Dermis blood vessel endothelial cell (primary cell): ENCODE data around the gene DEFB128. TPM values are rescaled to one million over a fixed set of nuclear protein-coding genes. Genes with fewer than 3 reads are reported as not detected.
A peak's percentile ranks its signal among the peaks of the same experiment; 100 is the strongest.
"Not testable (repeated sequence)": the region's sequence is repeated elsewhere in the genome, so short reads cannot be mapped to it uniquely, and the experiment has no call there.

Source experiments
- DNase-seq: peaks from one replicate; pipeline ENCODE4 v3.0.0; 2010
- total RNA-seq: library from RNA; depleted of rRNA; stranded (reverse); fragments of >200 nt; gene quantifications from 2 replicates; pipeline ENCODE4 v1.2.3, GENCODE V29; 2014

Gene DEFB128
- not detected in 2 replicates for total RNA-seq

- no peak for DNase-seq
Observed at GRCh38 chr20:189611-190010, at the start of gene DEFB128. TSS of gene DEFB128 (minus strand) at chr20:189711. CDS start at chr20:189623, 88 bp downstream.

DNA sequence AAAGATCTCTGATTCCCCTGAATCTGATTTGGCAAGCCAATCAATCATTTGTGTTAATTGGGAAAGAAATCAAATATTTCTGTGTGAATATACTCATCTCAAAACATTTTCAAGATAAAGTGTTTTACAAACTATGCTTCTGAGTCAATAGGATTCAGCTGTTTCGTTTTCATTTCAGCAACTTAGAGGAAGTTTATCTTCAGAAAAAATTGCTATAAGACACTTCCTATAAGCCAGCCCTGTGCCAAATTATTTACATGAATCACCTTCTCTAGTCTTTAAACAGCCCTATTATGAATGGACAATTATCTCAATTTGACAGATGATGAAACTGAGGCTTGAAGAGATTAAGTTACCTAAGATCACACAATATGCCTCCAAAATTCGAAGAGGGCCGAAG, 48.4 kb upstream of the DEFB128 start:
- DNase-seq, result peak; percentile 1

DNA sequence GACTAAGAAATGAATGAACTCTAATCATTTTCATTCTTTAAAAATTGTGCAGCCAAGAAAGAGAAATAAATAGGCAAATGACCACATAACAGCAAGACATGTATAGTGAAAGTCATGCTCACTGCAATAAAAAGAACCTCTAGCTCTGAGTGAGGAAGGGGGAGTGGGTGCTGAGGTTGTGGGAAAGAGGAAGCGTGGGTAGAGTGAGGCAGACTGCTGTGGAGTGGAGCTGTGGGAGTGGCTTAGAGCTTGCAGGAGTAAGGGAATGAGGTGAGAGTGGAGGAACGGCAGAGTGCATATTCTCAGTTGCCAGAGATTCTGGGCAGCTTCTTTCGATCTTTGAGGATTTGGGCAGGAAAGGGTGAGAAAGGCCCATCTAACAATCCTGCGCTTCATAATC, 48.0 kb upstream of the DEFB128 start:
- DNase-seq, result no peak

DNA sequence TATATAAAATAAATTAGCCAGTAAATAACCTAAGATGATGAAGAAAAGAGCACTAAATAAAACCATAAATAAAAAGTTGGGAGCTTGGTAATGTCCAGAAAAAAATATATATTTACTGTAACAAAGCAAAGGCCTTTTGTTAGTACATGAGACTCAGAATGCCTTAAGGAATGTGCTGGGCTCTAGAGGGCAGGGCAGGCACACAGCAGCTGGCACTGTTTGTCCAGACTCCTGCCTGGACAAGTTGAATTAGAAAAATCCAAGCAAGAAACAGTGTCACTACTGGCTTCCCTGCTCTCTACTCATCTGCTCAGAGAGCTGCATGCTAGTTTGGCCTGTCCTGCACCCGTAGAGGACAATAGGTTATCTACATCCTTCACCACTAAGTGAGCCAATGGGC, 46.4 kb upstream of the DEFB128 start:
- peak; percentile 31 for DNase-seq

GRCh38 chr20:227439-228105, 38.1 kb upstream of the DEFB128 start:
- no peak for DNase-seq

- no peak for DNase-seq
Observed at GRCh38 chr20:226958-227357, 37.4 kb upstream of the DEFB128 start, which contains the start of gene DEFB129. TSS of gene DEFB129 (plus strand) at chr20:227258. CDS start at chr20:227289, 31 bp downstream.

- DNase-seq, result not testable (repeated sequence)
Observed at GRCh38 chr20:225879-226278, 36.4 kb upstream of the DEFB128 start.

GRCh38 chr20:221258-221830, 31.8 kb upstream of the DEFB128 start:
- no peak for DNase-seq

- DNase-seq, result peak; percentile 36
Observed at GRCh38 chr20:219290-220115, 30.0 kb upstream of the DEFB128 start.

GRCh38 chr20:217266-217665, 27.8 kb upstream of the DEFB128 start:
- DNase-seq, result no peak

DNA sequence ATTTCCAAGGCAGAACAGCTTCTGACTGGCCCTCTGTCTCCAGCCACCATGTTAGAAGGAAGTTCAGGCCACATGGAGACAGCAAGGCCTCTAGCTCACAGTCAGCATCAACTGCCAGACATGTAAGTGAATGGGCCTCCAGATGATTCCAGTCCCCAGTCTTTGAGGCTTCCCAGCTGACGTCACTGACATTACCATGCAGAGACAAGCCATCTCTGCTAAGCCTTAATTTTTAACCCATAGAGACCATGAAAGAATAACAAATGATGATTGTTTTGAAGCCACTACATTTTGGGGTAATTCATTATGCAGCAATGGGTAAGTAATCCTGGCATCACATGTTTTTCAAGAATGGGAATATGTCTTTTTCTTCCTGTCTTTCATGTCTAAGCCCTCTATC, 26.3 kb upstream of the DEFB128 start:
- no peak for DNase-seq

DNA sequence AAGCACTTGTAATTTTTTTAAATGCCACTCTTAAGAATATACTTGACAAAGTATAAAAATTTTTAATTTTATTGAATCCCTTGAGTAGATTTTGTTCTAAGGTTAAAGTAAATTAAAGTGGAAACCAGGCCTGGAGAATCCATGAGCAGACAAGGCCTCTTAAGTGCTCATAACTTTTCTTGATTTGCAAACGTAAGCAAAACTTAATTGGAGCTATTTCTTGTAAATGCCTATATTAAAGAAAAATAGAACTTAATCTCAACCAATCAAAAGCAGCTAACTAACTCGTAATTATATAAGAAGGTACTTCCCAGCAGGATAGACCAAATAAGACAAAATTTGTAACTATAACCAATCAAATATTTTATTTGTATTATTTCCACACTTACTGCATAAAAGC, 24.9 kb upstream of the DEFB128 start:
- DNase-seq, result no peak

DNA sequence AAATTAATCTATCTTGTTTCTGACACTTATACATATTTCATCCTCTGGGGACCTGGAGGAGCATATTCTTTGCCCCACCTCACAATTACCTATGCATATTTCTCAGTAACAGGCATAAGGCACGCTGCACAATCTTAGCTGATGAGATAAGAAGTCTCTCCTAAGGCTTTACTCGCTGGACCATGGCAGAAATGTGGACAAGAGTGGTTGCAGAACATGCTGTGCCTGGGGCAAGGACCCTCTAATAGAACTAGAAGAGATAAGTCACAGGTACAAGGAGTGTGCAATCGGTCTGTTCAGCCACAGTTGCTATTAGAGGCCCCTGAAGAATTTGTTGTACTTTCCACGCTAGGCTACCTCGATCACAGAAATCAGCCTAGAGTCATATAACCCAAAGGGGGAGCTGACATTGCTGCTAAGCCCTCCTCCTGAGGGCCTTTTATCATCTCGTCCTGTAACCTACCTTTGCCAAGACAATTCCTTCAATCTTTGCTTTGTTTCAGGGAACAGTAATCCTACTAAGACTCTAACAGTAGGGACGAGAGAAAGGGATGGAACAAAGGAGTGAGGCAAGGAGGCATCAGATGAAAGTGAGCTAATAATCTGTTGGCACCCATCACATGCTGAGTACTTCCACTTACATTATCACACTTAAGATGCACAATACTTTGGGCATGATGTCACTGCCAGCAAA, 21.4 kb upstream of the DEFB128 start:
- no peak for DNase-seq

DNA sequence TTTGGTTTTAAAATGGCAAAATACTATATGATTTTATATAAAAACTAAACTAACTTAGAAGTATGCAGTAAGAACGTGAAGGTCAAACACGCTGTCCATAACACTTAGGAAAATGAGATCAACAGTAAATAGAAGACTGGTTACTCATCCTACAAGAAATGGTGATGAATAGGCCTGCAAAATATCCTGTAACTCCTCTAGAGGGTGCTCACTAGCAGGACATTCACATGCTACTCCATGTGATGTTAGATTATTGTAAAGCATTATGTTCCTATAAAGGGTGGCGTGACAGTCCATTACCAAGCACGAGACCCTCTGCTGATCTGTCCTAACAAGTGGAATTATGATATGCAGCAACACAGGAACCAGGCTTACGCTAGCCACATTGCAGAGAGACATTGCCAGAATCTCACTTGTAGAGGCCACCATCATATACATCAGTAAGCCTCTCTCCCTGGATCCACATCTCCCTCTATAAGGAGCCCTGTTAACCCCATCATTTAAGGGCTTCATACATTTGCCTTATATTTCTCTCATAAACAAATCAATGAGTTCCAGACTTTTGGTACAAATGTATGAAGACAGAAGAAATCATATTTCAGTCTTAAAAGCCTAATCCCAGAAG, 19.5 kb upstream of the DEFB128 start:
- DNase-seq, result peak; percentile 73

GRCh38 chr20:203630-204029, 14.1 kb upstream of the DEFB128 start:
- DNase-seq, result not testable (repeated sequence)

- DNase-seq, result no peak
Observed at GRCh38 chr20:199996-200395, 10.5 kb upstream of the DEFB128 start.

DNA sequence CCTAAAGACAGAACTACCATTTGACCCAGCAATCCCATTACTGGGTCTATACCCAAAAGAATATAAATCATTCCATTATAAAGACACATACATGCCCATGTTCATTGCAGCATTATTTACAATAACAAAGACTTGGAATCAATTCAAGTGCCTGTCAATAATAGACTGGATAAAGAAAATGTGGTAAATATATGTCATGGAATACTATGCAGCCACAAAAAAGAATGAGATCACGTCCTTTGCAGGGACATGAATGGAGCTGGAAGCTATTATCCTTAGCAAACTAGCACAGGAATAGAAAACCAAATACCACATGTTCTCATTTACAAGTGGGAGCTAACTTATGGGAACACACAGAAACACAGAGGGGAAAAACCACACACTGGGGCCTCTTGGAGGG, 8.7 kb upstream of the DEFB128 start:
- DNase-seq, result no peak

GRCh38 chr20:187733-188132, 1.8 kb downstream of the DEFB128 start:
- DNase-seq, result no peak

DNA sequence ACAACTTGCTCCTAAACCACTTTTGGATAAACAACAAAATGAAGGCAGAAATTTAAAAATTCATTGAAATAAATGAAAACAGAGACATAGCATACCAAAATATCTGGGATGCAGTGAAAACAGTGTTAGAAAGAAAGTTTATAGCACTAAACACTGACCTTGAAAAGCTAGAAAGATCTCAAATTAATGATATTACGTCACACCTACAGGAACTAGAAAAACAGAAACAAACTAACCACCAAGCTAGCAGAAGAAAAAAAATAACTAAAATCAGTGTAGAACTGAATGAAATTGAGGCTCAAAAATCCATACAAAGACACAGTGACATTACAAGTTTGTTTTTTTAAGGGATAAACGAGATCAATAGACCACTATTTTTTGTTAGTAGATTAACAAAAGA, 5.2 kb downstream of the DEFB128 start:
- DNase-seq, result no peak

DNA sequence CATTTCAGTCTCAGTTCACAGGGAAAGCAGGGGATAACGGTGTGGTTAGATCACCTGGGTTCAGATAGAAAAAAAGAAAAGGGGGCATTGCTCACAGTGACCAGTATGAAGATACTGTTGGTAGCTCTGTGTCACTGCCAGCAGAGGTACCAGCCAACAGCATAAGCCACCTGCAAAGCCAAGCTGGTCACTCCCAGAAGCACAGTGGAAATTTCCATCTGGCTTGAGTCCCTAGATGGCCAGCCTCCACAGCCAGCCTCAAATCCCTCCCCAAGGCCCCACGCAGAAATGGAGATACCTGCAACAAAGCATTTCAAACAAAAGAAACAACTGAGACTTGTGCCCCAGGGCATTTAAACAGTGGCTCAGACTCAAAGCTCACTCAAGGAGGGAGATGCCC, 20.6 kb downstream of the DEFB128 start:
- no peak for DNase-seq

GRCh38 chr20:164618-165017, 24.9 kb downstream of the DEFB128 start:
- no peak for DNase-seq

DNA sequence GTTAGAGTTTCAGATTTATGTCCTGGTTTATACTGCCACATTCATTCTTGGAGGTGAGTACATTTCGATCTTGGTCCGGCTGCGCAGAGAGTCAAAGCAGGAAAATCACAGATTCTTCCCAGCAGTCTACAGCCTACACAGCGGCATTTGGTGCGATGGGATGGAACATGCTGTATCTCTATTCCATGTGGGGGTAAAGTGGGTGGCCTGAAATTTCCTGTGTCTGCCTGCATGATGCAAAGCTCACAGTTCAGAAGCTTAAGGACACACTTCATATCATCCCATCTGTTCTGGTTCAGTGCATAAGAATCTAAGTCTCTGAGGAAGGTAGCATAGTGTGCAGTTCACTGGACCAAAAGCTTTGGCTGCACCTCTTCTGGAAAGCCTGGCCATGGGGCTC, 32.4 kb downstream of the DEFB128 start, which contains the start of gene DEFB127:
TSS of gene DEFB127 (plus strand) at position 301 of the 400 bp plus-strand sequence. CDS start at position 392, 91 bp downstream.
- no peak for DNase-seq
